ENCODE measurements around the gene JUND. TPM values are rescaled to one million over a fixed set of nuclear protein-coding genes. Genes with fewer than 3 reads are reported as not detected.

JUND gene
- total and polyA plus RNA-seq, 2 of the 8 experiments (the other 6 are each of a cell fraction or from before 2014, with no cell fraction given) = 54.0 to 77.5 TPM

GRCh38 chr19:18322759-18323460, 41.5 kb upstream of the JUND start, which contains the start of gene LSM4 (continued):
- no peak for TF ChIP-seq CHD7 (IDR thresholded peaks at IDR 0.05; ENCODE audit: insufficient replicate concordance, low read length)
- no peak for TF ChIP-seq SP4 (IDR thresholded peaks at IDR 0.05; ENCODE audit: low read length)
- TF ChIP-seq TAF7 (optimal IDR thresholded peaks at IDR 0.05; ENCODE audit: borderline replicate concordance, low read depth, low read length) = peak; percentile 71
- TF ChIP-seq POLR2AphosphoS5 (IDR thresholded peaks at IDR 0.05; ENCODE audit: low read depth, low read length) = peak; percentile 76
- TF ChIP-seq POLR2A (IDR thresholded peaks at IDR 0.05; ENCODE audit: control extremely low read depth in 1 of 2, low read depth in 2 of 2, low read length in 2 of 2) = peak; percentile 79 to 84
- TF ChIP-seq SIX5 (IDR thresholded peaks at IDR 0.05; ENCODE audit: low read depth, low read length) = no peak
- no peak for TF ChIP-seq POU5F1 (IDR thresholded peaks at IDR 0.05; ENCODE audit: low read depth, low read length)
- no peak; the same call in 1 of the 2 replicates for TF ChIP-seq ATF3 (IDR thresholded peaks at IDR 0.05; ENCODE audit: insufficient read depth, low read depth, low read length)
- TF ChIP-seq SUZ12 (IDR thresholded peaks at IDR 0.05; ENCODE audit: low read length) = no peak
- no peak for TF ChIP-seq RNF2 (IDR thresholded peaks at IDR 0.05; ENCODE audit: borderline replicate concordance, low read depth, low read length, missing control alignments, poor library complexity, severe bottlenecking)

Data from H1 (cell line).